OCI-LY3 (cell line): ENCODE measurements around the gene TERC.

ENCODE experiments used
- EZH2phosphoT487 ChIP-seq: fragments of 200-600 bp; shearing (Covaris generic); IDR thresholded peaks from 2 replicates; pipeline ENCODE4 v1.6.1; 2018; ENCODE audit warnings: antibody characterized with exemption, mixed run types, low read depth
- TF ChIP-seq, protein P1 (sequence below): fragments of 200-600, 300-600 bp; sonication (generic); IDR thresholded peaks from 2 replicates; pipeline ENCODE4 v1.5.1; 2014; ENCODE audit warnings: antibody characterized with exemption, low read length, low read depth

DNA sequence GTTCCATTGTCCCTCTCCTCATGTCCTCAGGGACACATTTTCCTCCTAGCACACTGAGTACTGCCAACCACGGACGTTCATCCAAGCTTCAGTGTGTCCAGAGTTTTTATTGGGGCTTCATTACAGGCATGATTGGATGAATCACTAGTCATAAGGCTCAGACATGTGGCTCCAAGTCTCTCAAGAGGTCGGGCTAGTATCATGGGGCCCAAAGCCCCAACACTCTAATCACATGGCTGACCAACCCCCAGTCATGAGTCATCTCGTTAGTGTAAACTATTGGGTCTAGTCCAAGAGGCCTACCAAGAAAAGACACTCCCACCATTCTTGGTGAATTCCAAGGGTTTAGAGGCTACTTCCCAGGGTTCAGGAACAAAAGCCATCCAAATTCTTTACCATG is 4.4 kb downstream of the TERC start:
- TF ChIP-seq, protein P1, sequence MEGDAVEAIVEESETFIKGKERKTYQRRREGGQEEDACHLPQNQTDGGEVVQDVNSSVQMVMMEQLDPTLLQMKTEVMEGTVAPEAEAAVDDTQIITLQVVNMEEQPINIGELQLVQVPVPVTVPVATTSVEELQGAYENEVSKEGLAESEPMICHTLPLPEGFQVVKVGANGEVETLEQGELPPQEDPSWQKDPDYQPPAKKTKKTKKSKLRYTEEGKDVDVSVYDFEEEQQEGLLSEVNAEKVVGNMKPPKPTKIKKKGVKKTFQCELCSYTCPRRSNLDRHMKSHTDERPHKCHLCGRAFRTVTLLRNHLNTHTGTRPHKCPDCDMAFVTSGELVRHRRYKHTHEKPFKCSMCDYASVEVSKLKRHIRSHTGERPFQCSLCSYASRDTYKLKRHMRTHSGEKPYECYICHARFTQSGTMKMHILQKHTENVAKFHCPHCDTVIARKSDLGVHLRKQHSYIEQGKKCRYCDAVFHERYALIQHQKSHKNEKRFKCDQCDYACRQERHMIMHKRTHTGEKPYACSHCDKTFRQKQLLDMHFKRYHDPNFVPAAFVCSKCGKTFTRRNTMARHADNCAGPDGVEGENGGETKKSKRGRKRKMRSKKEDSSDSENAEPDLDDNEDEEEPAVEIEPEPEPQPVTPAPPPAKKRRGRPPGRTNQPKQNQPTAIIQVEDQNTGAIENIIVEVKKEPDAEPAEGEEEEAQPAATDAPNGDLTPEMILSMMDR, result no peak
- no peak for TF ChIP-seq EZH2phosphoT487
